ENCODE results near the gene CDK10. TPM values are rescaled to one million over a fixed set of nuclear protein-coding genes. Genes with fewer than 3 reads are reported as not detected.
A peak's percentile ranks its signal among the peaks of the same experiment; 100 is the strongest.

Gene CDK10
- total and polyA plus RNA-seq, 9 of the 15 experiments (the other 6 are each of a cell fraction or from before 2014, with no cell fraction given) = 2.0 to 85.1 (median 40.1) TPM

GRCh38 chr16:89720813-89721545 is 34.5 kb downstream of the CDK10 start, which contains the start of the genes VPS9D1 and ZNF276 (continued):
- TF ChIP-seq MAZ (CRISPR knock-in tag; conservative IDR thresholded peaks at IDR 0.05 in 1 of 2, IDR thresholded peaks at IDR 0.05 in 1 of 2) = peak; percentile 90 to 98
- TF ChIP-seq THRAP3 (IDR thresholded peaks at IDR 0.05; ENCODE audit: borderline replicate concordance) = no peak
- 0 out of 2 replicates have a peak, but pooled peaks have one; percentile 17 for TF ChIP-seq RREB1 (CRISPR knock-in tag; IDR thresholded peaks at IDR 0.05)
- no peak for TF ChIP-seq E2F4 (CRISPR knock-in tag; IDR thresholded peaks at IDR 0.05; ENCODE audit: low read depth)
- peak; percentile 76; the same call in 1 of the 2 replicates for TF ChIP-seq NCOA1 (IDR thresholded peaks at IDR 0.05; ENCODE audit: low read depth)
- TF ChIP-seq CHAMP1 (IDR thresholded peaks at IDR 0.05) = no peak
- TF ChIP-seq AFF1 (IDR thresholded peaks at IDR 0.05; ENCODE audit: low read depth in 1 of 2, partially characterized antibody in 2 of 2) = no peak
- peak; percentile 82; the same call in 1 of the 2 replicates for TF ChIP-seq KLF13 (tag; IDR thresholded peaks at IDR 0.05; ENCODE audit: borderline replicate concordance, low read depth)
- no peak for TF ChIP-seq NR2F6 (CRISPR knock-in tag; IDR thresholded peaks at IDR 0.05)
- TF ChIP-seq CHD2 (IDR thresholded peaks at IDR 0.05; ENCODE audit: low read depth, low read length) = no peak; the same call in 1 of the 2 replicates
- no peak for TF ChIP-seq TGIF2 (CRISPR knock-in tag; IDR thresholded peaks at IDR 0.05)
- TF ChIP-seq ZNF143 (CRISPR knock-in tag; IDR thresholded peaks at IDR 0.05) = no peak
